ENCODE data around the gene CLDN6. TPM values are rescaled to one million over a fixed set of nuclear protein-coding genes. Genes with fewer than 3 reads are reported as not detected.

CLDN6 gene
- total RNA-seq, 1 experiment from 2014 or later, result not detected

- DNase-seq, result peak; percentile 98
- Histone ChIP-seq H3K4me3 (no peak overlapping the region), H3K36me3 (no peaks in the 10 kb centered on the region), H3K27ac (no peak overlapping the region), H3K4me1 (peaks cover 14% of the 10 kb centered on the region), H3K9me3 (replicated peaks) (no peaks in the 10 kb centered on the region), H3K27me3 (peaks cover 37% of the 10 kb centered on the region)
These were observed 14.3 kb downstream of the CLDN6 start for GRCh38 chr16:3003582-3004270.

DNA sequence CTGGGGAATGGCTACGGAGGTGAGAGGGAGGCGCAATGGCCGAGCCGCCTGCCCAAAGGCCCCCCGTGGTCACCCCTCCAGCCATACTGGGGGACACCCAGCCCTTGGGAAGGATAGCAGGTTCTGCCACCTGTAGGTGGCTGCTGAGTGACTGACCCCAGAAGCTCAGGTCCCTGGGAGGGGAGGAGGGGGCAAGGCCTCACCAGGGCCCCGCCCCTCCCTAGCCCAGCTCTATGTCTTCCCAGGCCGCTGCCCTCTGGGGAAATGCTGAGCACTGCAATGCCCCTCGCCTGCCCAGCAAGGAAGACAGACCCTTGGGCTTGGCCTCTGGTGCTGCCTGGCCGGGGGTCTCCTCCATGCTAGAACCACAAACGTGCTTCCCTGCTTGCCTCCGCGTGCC is 16.7 kb downstream of the CLDN6 start:
- Histone ChIP-seq H3K4me1 (0 out of 2 replicates have a peak, but pooled peaks cover 3% of the 10 kb centered on the region), H3K27me3 (peaks cover 31% of the 10 kb centered on the region), H3K36me3 (no peaks in the 10 kb centered on the region)

GRCh38 chr16:3000540-3000939 is 17.4 kb downstream of the CLDN6 start:
- H3K27ac ChIP-seq, result no peak overlapping the region
- peaks cover 25% of the 10 kb centered on the region for H3K27me3 ChIP-seq
- H3K4me3 ChIP-seq, result no peak overlapping the region
- 0 out of 2 replicates have a peak, but pooled peaks cover 3% of the 10 kb centered on the region for H3K4me1 ChIP-seq
- no peak for DNase-seq
- no peaks in the 10 kb centered on the region for H3K36me3 ChIP-seq
- no peaks in the 10 kb centered on the region for H3K9me3 ChIP-seq (replicated peaks)

More for the DNA sequence above, 16.7 kb downstream of the CLDN6 start:
- no peak overlapping the region for H3K27ac ChIP-seq
- H3K9me3 ChIP-seq (replicated peaks), result no peaks in the 10 kb centered on the region
- no peak overlapping the region for H3K4me3 ChIP-seq
- no peak for DNase-seq

DNA sequence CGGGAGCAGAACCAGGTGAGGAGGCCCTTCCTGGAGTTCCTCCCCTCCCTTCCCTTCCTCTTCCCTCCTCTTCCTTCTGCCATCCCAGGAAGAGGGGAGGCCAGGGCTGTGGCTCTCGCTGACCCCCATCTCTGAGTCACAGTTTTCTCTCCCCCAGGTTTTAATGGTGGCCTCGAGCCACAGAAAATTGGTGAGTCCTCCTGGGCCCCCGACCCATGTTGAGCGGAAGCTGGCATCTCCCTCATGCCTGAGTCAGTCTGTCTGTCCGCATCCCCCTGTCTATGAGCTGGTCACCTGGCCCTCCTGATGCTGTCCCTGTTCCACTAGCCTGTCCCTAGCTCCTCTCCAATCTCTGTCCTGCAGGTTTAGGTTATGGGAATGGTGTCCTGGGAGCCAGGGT is 18.1 kb downstream of the CLDN6 start:
- H3K4me3 ChIP-seq, result no peak overlapping the region
- DNase-seq, result no peak
- no peaks in the 10 kb centered on the region for H3K36me3 ChIP-seq
- H3K27me3 ChIP-seq, result peaks cover 21% of the 10 kb centered on the region
- H3K27ac ChIP-seq, result no peak overlapping the region
- 0 out of 2 replicates have a peak, but pooled peaks cover 2% of the 10 kb centered on the region for H3K4me1 ChIP-seq
- no peaks in the 10 kb centered on the region for H3K9me3 ChIP-seq (replicated peaks)

DNA sequence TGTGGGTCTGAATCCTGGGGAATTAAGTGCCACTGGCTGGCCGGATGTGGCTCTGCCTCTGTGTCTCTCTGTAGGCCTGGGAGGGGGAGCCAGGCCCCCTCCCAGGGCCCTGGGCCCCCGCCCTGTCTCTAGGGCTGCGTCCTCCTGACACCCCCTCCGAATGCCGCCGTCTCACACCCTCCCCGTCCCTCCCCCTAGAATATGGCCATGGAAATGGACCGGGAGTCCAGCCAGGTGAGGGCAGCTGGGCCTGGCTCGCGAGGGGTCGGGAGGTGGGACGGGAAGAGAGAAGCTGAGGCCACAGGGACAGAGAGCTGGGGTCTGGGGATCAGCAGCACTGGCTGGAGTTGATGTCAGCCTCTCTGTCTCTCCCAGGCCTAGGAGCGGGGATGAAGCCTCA is 21.7 kb downstream of the CLDN6 start:
- Histone ChIP-seq H3K27ac (no peak overlapping the region), H3K4me3 (no peak overlapping the region), H3K9me3 (replicated peaks) (no peaks in the 10 kb centered on the region), H3K36me3 (no peaks in the 10 kb centered on the region), H3K27me3 (peaks cover 25% of the 10 kb centered on the region), H3K4me1 (no peaks in the 10 kb centered on the region)
- DNase-seq, result no peak

DNA sequence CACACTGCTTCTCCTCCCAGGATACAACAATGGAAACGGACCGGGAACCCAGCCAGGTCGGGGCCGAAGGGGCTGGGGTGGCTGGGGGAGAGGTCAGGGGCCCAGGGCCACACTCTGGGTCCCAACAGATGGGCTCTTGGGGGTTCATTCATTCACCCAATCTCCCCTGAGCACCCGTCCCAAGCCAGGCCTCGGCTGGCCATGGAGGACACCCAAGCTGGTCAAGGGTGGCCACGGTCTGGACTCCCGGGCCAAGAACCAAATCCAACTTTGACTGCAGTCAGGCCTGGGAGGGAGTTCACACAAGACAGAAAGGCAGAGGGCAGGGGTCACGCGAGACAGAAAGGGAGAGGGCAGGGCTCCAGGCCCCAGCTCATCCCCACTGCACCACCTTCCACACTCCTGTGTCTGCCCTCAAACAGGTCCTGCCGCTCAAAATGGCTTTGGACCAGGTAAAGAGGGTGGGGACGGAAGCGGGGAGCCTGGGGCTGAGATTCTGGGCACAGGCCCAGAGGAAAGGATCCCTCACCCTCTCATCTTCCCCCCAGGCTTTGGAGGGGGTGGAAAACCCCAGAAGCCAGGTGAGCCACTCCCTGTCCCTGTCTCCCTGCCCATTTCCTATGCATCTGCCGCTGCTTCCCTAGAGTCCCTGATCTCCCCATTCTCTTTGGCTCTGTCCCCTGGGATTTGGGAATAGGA is 25.5 kb downstream of the CLDN6 start:
- Histone ChIP-seq H3K27me3 (peaks cover 14% of the 10 kb centered on the region), H3K27ac (no peak overlapping the region), H3K4me3 (no peak overlapping the region), H3K9me3 (replicated peaks) (no peaks in the 10 kb centered on the region), H3K4me1 (peaks cover 16% of the 10 kb centered on the region), H3K36me3 (no peaks in the 10 kb centered on the region)
- no peak for DNase-seq

DNA sequence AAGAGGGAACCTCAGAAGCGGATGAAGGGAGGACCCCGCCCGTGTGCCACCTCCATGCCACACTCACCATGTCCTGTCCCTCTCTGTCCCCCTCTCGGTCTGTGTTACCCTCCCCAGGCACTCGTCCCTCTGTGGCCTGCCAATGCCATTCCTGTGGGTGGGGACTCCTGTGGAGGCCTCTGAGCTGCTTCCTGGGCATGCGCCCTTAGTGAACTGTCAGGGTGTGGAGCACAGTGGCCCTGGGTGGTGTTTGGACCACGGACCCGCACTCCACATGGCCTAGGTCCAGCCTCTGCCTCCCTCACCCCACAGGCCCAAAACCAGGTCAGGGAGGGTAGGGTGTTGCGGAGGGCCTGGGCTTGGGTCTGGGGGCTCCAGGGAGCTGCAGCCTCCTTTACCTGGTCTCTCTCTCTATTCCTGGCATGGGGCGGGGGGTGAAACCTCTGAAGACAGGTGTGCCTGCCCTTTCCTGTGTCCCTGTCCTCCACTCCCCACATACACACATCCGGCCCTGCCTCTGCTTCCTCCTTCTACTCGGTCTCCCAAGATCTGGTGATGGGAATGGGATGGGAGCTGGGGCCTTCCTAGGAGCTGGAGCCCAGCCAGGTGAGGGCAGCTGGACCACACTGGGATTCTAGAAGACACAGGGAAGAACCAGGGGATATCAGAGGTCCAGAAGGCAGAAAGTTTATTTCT is 26.3 kb downstream of the CLDN6 start:
- H3K9me3 ChIP-seq (replicated peaks), result no peaks in the 10 kb centered on the region
- peaks cover 24% of the 10 kb centered on the region for H3K4me1 ChIP-seq
- no peak overlapping the region for H3K27ac ChIP-seq
- DNase-seq, result no peak
- no peak overlapping the region for H3K4me3 ChIP-seq
- H3K36me3 ChIP-seq, result no peaks in the 10 kb centered on the region
- peaks cover 11% of the 10 kb centered on the region for H3K27me3 ChIP-seq

DNA sequence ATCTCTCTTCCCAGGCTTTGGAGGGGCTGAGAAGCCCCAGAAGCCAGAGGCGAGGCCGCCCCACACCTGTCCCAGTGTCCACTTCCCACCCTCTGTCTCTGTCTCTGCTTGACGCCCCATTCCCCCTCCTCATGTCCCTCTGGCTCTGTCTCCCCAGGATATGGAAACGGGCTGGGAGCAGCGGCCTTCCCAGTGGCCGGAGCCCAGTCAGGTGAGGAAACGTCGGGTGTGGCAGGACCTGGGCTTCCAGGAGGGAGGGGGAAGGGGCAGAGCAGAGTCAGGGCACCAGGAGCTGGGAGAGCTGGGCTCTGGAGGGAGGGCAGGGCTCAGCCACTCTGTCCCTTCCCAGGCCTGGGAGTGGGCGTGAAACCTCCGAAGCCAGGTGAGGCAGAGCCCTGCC is 27.1 kb downstream of the CLDN6 start:
- H3K36me3 ChIP-seq, result no peaks in the 10 kb centered on the region
- H3K27me3 ChIP-seq, result peaks cover 6% of the 10 kb centered on the region; the same call in 1 of the 2 replicates

GRCh38 chr16:2988590-2989099 is 29.3 kb downstream of the CLDN6 start:
- Histone ChIP-seq H3K4me3 (peak overlapping the region; percentile 23), H3K27me3 (no peaks in the 10 kb centered on the region), H3K36me3 (no peaks in the 10 kb centered on the region), H3K27ac (peak overlapping the region; percentile 66), H3K4me1 (peaks cover 52% of the 10 kb centered on the region), H3K9me3 (replicated peaks) (no peaks in the 10 kb centered on the region)
- DNase-seq, result peak; percentile 53 to 56

More for the DNA sequence above, 27.1 kb downstream of the CLDN6 start:
- DNase-seq, result no peak
- Histone ChIP-seq H3K4me3 (no peak overlapping the region), H3K4me1 (peaks cover 32% of the 10 kb centered on the region), H3K27ac (no peak overlapping the region), H3K9me3 (replicated peaks) (no peaks in the 10 kb centered on the region)

GRCh38 chr16:2987833-2988232 is 30.1 kb downstream of the CLDN6 start:
- H3K4me3 ChIP-seq, result peak overlapping the region; percentile 23
- H3K36me3 ChIP-seq, result no peaks in the 10 kb centered on the region
- no peaks in the 10 kb centered on the region for H3K27me3 ChIP-seq
- H3K4me1 ChIP-seq, result peaks cover 55% of the 10 kb centered on the region
- peak; percentile 90 to 93 for DNase-seq
- H3K9me3 ChIP-seq (replicated peaks), result no peaks in the 10 kb centered on the region
- H3K27ac ChIP-seq, result peak overlapping the region; percentile 66

DNA sequence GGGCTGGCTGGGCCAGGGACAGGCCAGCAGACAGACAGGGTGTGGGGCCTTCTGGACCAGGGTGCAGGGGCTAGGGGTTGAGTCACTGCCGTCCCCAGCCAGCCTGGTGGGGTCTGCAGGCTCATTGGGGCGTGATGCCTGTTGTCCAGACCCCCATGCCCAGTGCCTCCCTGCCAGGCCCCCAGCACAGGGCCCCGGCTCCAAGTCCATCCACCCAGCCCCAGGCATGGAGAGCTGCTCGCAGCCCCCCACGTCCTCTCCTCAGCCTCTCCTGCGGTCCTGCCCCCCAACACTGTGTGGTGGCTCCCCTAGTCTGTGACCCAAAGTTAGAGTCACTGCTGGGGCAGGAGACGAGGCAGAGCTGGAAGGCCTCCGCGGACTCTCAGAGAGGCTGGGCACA is 30.7 kb downstream of the CLDN6 start:
- H3K27ac ChIP-seq, result peak overlapping the region; percentile 66
- H3K4me3 ChIP-seq, result no peak overlapping the region
- DNase-seq, result no peak
- H3K36me3 ChIP-seq, result no peaks in the 10 kb centered on the region
- peaks cover 55% of the 10 kb centered on the region for H3K4me1 ChIP-seq
- H3K9me3 ChIP-seq (replicated peaks), result no peaks in the 10 kb centered on the region
- no peaks in the 10 kb centered on the region for H3K27me3 ChIP-seq

GRCh38 chr16:2986623-2987188 is 31.3 kb downstream of the CLDN6 start:
- Histone ChIP-seq H3K36me3 (no peaks in the 10 kb centered on the region), H3K9me3 (replicated peaks) (no peaks in the 10 kb centered on the region), H3K27ac (peak overlapping the region; percentile 66; the same call in 1 of the 2 replicates), H3K4me3 (no peak overlapping the region), H3K4me1 (peaks cover 58% of the 10 kb centered on the region), H3K27me3 (no peaks in the 10 kb centered on the region)
- DNase-seq, result peak in 1 of 2 experiments; percentile 50

DNA sequence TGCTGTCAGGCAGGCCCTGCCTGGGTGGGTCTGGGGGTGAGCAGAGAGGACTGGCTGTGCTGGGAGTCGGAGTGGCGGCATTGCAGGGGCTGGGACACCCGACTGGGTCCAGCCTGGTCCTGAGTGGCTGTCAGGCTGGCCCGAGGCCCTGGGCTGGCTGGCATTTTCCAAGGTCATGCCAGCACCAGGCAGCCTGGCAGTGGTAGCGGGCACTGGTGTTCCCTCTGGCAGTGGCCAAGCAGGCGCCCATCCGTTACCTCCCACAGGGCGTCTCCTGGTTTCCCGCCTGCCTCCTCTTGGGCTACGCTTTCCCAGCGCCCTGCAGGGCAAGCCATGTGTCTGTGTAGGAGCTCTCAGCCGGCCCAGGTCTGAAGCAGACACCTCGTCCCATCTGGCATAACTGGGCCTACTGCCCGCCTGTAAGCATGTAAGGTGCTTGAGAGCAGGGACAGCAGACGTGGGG is 32.1 kb downstream of the CLDN6 start:
- no peak overlapping the region for H3K4me3 ChIP-seq
- no peaks in the 10 kb centered on the region for H3K36me3 ChIP-seq
- DNase-seq, result peak in 1 of 2 experiments; percentile 61
- no peaks in the 10 kb centered on the region for H3K27me3 ChIP-seq
- peaks cover 64% of the 10 kb centered on the region for H3K4me1 ChIP-seq
- no peaks in the 10 kb centered on the region for H3K9me3 ChIP-seq (replicated peaks)
- H3K27ac ChIP-seq, result peak overlapping the region; percentile 79

DNA sequence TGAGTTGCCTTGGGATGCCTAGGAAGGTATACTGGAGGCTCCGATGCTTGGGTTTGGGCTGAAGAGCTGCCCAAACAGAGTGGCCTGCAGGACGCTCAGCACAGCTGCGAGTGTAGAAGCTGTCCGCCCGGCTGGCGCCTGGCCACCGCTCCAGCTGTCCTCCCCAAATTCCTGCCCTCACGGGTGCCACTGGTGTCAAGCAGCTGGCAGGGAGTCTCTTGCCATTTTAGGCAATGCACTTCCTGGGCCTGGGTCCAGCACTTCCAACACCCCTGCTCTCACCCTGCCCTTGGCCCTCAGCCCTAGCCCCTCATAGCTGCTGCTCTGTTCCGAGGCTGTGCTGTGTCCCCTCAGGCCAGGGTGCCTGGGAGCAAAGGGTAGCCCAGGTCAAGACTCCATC is 32.5 kb downstream of the CLDN6 start:
- Histone ChIP-seq H3K4me3 (no peak overlapping the region), H3K9me3 (replicated peaks) (no peaks in the 10 kb centered on the region), H3K4me1 (peaks cover 64% of the 10 kb centered on the region), H3K36me3 (no peaks in the 10 kb centered on the region), H3K27ac (peak overlapping the region; percentile 79), H3K27me3 (no peaks in the 10 kb centered on the region)
- DNase-seq, result peak; percentile 88 to 92

Measured in SJCRH30 (cell line).